KG1 (cell line): ENCODE data around the gene SCLT1.
"Not testable (repeated sequence)": the region's sequence is repeated elsewhere in the genome, so short reads cannot be mapped to it uniquely, and the experiment has no call there.

ENCODE experiments used
- DNase-seq: peaks from one replicate; lab custom pipeline; 2025; lab: John Stamatoyannopoulos, UW

The SCLT1 gene

DNA sequence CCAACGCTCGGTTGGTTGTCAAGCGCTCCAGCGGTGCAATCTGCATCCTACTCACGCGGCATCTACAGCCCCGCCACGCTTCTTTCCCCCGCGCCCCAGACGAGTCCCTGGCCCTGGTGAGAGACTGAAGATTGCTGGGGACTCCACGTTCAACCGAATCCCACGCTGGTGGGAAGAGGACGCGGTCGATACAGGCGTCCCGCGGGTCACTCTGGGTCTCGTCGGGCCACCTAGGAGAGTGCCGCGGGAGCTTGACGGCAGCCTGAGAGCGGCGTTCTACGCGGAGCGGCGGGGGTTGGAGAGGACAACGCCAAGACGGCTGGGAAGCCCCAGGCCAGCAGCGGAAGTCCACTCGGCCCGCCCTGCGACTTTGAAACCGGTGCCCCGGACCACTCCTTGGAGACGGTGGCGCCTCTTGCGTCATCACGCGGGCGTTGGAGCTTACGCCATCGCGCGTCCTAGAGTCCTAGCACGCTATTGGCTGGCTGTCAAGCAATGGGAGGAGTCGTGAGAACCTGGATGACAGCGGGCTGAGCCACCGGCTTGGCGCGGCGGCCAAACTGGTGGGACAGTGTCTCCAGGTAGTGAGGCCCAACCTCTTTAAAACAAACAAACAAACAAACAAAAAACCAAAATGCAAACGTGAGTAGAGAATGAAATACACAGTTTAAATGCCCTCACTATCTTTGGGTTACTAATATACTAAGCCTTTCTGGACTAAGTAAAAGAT, at the start of gene SCLT1:
Gene SCLT1 (minus strand): TSS at position 349 of the 730 bp plus-strand sequence. CDS start 436 bp downstream, outside the sequence.
- peak; percentile 87 for DNase-seq

DNA sequence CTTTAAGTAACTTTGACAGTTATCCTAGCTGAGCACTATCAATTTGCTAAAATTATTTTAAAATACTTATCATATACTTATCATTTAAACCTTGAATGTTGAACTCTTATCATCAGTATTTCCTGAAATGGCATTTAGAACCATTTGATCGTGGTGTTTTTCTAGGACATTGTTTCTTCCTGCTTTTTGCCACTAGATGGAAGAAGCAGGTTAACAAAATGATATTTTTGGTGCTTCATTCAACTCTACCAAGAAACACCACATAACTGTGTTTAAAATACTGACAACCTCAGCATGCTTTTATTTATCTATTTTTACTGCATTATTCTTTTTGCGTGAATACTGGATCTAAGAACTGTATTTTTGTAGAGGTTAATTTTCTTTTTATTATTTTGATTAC, 47.2 kb upstream of the SCLT1 start:
- no peak for DNase-seq

DNA sequence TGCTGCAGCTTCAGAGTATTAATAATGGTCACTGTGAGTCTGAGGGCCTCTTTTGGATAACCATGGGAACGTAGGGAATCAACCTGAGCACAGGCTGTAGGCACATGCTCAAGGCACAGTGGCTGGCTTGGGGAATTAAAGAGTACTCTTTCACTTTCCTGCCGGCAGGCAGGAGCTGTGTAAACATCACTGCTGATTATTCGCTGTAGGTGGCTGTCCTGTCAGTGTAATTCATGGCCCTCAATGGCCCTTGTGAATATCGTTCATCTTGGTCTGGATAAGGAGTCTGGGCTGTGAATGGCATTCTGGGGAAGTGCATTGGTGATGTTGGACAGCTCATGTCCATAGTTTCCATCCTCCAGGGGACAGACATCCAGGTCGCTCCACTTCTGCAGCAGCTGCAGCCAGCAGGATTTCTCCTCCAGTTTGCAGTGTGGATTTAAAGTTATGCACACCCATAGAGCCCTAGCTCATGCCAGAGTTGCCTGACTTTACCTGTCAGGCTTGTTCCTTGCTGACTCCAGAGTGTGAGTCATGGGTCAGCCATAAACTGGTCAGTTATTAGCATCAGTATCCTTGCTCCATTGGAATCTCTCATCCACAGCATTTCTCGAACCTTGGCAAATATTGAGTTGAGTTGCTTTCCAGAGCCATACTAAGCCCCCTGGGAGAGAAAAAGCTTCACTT, 45.6 kb upstream of the SCLT1 start:
- no peak for DNase-seq

DNA sequence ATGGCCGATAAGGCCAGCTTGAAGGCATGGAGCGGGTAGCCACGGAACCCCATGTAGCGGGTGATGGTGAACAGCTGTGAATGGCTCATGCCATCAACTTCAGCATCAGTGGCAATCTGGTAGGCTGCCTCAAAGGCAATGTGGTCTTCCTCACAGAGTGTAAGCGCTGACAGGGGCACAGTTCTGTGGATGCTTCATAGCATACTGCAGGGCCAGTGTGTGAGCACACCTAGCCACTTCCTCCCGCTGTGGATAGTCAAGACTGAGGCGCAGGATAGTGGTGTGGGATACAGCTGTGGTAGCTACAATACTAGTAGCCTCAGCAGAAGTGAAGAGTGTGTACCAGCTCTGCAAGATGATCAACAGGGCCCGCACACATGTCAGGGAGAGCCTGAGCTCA, 43.1 kb upstream of the SCLT1 start:
- no peak for DNase-seq

DNA sequence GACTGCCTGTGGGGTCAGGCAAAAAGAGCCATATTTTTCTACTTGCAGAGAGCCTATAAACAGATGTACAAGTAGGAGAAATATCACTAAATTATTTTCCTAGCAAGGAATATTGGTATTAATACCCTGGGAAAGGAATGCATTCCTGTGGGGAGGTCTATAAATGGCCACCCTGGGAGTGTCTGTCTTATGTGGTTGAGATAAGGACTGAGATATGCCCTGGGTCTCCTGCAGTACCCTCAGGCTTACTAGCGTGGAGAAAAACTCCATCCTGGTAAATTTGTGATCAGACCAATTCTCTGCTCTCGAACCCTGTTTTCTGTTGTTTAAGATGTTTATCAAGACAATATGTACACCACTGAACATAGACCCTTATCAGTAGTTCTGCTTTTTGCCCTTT, 38.0 kb upstream of the SCLT1 start:
- DNase-seq = no peak

DNA sequence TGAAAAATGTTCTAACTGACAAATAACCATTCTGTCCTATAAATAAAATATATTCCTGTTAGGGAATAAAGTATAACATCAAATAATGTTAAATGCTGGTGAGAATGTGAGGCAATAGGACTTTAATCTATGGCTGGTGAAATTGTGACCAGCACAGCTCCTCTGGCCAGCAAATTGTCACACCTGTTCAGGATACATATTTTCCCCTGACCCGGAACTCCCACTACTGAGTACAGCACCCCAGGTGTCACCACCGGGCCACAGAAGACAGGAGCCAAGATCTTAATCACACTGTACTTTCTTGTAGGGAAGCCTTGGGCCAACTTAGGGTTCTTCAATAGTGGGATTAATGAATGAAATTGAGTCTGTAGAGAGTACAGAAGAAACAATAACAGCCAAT, 35.8 kb upstream of the SCLT1 start:
- no peak for DNase-seq

DNA sequence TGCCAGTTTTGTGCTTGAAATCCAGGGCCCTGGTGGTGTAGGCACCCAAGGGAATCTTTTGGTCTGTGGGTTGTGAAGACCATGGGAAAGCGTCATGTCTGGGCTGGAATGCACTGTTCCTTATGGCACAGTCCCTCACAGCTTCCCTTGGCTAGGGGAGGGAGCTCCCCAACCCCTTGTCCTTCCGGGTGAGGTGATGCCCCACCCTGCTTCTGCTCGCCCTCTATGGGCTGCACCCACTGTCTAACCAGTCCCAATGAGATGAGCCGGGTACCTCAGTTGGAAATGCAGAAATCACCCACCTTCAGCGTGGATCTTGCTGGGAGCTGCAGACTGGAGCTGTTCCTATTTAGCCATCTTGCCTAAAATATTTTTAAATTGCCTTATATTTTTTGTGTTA, 33.3 kb upstream of the SCLT1 start:
- DNase-seq = not testable (repeated sequence)

DNA sequence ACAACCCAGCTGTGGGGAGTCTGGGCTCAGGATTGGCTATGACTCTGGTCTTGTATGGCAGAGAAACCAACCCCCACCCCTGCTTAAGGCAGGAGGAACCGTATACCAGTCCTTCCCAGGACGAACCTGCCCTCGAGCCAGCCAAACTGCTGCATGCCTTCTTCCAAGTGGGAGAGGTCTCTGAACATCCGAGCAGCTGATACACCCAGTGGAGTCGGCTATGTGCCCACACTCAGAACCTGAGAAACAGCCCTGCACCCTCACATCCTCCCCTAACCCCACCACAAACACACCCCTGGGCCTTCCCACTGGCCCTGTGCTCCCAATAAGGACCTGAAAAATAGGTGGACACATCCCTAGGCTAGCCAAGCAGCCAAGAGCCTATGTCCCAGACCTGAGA, 24.4 kb upstream of the SCLT1 start:
- DNase-seq = no peak

DNA sequence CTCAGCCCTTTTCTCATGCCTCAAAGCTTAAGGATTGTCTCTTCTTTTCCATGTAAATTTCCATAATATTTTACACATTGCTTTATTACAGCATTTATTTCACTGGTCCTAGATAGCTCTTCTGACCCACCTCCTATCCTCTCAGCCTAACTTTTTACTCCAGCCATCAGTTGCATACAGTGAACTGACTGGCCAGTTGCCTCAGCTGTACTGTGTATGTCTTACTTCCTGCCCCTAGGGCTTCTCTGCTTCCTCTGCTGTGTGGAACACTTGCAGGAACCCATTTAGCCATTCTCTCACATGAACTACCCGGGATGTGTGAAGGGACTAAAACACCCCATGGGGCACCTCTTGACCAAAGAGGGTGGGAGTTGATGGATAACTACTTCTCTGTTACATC, 20.6 kb upstream of the SCLT1 start:
- no peak for DNase-seq

DNA sequence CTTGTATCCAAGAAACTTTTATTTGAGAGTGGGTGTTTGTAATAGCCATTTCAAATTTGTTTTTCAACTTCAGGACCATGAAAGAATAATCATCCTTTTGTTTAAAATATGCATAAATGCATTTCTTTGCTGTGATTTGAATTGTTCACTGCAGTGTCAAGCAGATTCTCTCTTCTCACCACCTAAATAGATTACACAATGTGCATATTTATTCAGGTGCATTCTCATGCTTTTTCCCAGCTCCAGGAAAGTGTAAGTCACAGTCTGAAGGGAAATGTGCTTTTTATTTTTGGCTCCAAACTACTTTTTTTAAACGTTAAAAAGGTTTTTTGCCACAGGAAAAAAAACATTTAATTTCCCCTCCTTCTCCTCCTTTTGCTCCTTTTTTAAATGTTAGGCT, 20.1 kb upstream of the SCLT1 start:
- DNase-seq = no peak

DNA sequence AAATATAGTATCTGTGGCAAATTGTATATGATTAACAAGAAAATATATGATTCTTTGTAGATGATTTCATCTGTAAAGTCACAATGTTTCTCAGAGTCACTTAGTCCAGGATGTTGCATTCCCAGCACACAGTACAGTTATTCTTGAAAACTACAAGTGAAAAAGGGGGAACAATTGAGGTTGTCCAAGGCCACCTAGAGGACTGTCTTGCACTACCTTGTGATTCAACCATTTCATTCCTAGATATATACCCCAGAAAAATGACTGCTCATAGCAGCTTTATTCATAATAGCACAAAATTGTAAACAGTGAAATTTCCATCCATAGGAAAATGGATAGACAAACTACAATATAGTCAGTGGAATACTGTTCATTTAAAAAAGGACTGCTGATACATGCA, 18.6 kb upstream of the SCLT1 start:
- DNase-seq = no peak

DNA sequence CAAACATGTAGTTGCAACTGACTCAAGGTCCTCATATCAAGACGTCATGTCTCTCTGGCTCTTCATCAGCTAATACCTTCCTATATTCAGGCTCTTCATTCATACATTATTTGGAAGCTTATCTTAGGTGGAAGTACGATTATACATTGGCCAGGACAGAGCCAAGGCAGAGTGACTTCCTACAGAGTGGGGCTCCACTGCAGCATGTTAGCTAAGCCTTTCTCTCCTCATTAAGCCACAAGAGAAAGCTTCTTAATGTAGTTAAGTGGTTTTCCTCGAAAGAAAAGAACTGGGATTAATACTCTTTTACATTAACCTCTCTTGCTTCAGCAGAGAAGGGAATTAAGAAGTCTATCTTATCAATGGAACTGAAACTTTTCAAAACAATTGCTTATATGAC, 17.6 kb upstream of the SCLT1 start:
- DNase-seq = no peak

DNA sequence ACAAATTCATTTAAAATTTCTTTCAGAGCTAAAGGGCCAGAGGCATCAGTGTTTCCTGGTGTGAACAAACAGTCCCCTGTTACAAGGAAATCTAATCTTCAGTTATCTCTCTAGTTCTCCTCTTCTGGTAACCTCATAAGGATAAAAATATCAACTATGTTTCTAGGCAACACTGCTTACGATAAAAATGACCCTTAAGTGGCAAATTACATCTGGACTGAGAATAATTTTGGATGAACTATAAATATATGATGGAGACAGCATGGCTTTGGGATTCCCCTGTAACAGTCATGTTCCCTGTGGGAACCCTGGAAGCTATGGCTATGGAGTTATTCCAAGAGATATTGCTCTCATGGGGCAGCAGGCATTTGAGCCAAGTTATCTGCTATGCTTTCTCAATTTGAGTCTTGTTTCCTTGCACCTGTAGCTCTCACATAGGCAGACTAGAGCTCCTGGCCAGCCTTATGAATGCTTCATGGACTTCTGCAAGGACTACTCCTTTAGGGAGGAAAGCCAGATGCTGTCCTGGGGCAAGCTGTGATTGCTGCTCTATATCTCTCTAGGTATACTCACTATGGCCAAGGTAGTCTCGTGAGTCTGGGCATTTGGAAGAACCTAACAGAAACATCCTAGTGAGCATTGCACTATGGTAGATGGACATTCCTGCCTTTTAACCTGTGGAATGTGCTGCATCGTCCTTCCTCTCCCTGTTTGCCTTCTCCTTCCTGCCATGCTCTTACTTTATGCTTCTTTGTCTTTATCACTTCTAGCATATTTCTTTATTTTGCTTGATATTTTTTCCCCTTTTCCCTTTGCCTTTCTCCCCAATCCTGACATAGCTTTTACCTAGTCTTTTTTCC, 16.9 kb upstream of the SCLT1 start:
- DNase-seq = no peak

DNA sequence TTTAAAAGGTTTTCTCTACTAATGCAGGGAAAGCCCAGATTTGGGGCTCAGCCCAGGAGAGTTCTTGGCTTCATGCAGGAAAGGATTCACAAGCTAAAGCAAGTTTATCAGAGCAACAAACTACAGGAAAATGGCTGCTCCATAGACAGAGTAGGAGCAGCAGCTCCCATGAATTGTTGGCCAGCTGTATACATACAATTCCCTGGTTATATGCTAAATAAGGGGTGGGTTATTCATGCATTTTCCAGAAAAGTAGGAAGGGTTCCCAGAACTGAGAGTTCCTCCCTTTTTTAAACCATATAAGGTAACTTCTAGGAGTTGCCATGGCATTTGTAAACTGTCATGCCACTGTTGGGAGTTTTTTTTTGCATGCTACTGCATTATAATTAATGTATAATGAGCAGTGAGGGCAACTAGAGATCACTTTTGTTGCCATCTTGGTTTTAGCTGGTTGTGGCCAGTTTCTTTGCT, 5.2 kb upstream of the SCLT1 start:
- DNase-seq = no peak

DNA sequence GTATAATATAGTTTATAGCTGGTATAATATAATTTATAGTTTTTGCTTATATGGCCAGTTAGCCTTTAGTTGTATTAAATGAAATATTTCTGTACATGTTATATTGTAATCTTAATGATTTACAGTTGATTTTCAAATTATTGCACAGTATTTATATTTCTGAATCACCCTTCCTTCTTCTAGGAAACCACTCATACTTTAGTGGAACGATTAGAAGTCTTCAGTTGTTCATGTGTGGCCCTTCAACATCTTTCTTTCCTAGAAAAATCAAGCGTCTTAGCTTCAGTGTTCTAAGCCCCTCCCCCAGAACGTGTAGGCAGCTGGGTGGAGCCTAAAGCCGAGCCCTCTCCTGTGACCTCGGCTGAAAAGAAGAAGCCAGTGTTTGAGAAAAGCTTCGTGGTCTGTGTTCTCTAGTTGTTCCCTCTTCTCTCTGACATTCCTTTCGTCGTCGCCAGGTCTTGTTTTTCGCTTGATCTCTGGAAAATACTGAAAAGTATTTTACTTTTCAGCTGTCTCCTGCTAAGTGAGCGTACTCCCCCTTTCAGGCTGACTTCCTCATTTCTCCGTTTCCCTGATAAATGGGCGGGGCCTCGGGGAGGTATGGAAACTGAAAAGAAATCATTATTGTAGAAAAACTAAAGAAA, 2.6 kb upstream of the SCLT1 start, which contains the start of gene C4orf33:
Gene C4orf33 (plus strand): TSS at position 342 of the 644 bp plus-strand sequence. CDS start 6,459 bp downstream, outside the sequence.
- peak; percentile 85 for DNase-seq

DNA sequence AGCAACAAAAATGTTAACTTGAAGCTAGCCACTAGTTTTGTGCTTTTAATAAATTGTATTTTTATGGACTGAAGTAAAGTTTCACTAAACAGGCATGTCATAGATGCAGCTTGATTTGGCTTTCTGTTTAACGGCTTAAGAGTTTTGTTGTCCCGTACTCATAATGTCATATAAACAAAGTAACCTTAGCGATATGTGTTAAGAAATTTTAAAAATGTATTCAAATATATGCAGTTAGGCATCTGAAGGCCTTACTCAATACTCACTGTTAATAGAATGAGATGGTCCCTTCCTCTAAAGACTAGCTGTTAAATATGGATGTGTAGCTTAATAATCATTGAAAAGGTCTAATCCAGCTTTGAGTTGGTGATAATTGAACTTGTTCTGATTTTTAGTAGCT, 1.0 kb upstream of the SCLT1 start:
- no peak for DNase-seq

DNA sequence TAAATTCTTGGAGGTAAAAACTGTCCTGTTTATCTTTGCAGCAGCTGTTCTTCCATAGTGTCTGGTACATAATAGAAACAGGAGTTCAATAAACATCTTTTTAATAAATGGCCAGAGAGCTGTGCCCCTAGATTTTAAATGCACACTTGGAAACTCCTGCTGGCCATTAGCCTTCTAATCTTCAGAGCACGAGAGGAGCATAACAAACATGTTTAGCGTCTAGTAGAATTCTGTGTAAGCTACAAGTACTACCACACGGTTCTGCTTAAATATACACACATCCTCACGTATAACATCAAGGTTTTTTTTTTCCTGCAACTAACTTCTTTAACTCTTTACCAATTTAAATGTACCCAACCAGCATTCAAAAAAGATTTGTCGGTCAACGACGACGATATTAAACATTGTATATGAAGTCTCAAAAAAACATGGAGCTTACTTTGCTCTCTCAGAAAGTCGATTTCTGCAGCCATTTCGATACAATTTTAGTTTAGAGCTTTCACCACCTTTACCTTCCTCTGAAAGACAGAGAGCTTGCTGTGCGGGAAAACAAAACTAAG, 628 bp downstream of the SCLT1 start:
- no peak for DNase-seq

DNA sequence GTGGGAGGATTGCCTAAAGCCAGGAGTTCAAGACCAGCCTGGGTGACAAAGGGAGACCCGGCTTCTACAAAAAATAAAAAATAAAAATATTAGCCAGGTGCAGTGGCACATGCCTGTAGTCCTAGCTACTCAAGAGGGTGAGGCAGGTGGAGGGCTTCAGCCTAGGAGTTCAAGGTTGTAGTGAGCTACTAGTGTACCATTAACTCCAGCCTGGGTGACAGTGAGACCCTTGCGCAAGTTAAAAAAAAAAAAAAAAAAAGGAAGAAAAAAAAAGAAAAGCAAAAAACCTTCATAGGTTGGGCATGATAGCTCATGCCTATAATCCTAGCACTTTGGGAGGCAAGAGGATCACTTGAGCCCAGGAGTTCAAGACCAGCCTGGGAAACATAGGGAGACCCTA, 5.8 kb downstream of the SCLT1 start:
- no peak for DNase-seq

DNA sequence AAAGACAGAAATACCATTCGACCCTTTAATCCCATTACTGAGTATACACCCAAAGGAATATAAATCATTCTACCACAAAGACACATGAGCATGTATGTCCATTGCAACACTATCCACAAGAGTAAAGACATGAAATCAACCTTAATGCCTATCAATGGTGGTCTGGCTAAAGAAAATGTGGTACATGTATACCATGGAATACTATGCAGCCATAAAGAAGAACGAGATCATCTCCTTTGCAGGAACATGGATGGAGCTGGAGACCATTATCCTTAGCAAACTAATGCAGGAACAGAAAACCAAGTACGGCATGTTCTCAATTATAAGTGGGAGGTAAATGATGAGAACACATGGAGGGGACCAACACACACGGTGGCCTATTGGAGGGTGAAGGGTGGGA, 7.9 kb downstream of the SCLT1 start:
- DNase-seq = no peak

DNA sequence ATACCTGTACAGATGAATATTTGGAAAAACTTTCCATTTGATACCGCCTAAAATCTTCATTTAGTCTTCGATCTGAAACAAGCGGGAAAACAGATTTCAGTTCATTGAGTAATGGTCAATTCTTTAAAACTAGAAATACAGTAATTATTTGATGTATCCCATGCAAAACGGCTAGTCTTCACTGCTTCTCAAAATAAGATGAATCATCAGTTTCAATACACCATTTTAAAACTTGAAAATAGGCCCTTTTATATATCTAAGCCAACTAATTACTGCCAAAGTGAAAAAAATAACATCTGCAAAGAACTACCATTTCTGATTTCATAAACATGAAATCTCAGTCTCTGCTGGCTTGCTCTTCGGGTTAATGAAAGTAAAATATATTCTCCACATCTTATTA, 11.0 kb downstream of the SCLT1 start:
- DNase-seq = no peak

DNA sequence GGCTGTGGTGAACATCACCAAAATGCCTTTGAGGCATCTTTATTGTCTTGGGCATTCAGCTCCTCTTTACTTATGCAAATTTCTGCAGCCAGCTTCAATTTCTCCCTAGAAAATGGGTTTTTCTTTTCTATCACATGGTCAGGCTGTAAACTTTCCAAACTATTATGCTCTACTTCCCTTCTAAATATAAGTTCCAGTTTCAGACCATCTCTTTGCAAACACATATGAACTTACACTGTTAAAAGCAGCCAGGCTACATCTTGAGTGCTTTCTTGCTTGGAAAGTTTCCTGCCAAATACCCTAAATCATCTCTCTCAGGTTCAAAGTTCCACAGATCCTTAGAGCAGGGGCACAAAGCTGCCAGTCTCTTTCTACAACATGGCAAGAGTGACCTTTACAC, 13.2 kb downstream of the SCLT1 start:
- no peak for DNase-seq

DNA sequence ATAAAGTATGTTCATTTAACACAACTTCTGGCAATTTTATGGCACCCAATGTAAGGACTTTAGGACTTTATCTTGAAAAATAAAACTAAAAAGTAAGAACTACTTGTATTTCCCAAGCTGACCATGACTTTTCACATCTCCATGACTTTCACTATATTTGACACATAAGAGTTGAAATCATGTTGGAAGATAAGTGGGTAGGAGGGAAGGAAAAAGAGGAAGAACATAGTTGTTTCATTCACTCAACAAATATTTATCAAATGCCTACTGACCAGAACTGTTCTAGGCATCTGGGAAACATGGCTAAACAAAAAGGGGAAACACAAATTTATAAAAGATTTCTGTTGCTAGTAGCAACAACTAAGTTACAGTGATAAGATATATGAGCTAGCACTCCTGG, 16.0 kb downstream of the SCLT1 start:
- no peak for DNase-seq
